Measurements from ENCODE around the gene MMP17. TPM values are rescaled to one million over a fixed set of nuclear protein-coding genes. Genes with fewer than 3 reads are reported as not detected.
"Not testable (repeated sequence)": the region's sequence is repeated elsewhere in the genome, so short reads cannot be mapped to it uniquely, and the experiment has no call there.

MMP17 gene
- total and polyA plus RNA-seq, 12 donors: 0.28 to 3.7 (median 1.0) TPM; not detected in 1

- ATAC-seq (peak in 2 of 8 donors; percentile 33 to 35), DNase-seq (no peak)
- no peak for TF ChIP-seq CTCF (IDR thresholded peaks at IDR 0.05)
- H3K27me3 ChIP-seq: no peaks in the 10 kb centered on the region
- peak overlapping the region in 1 of 10 donors; percentile 26 for H3K27ac ChIP-seq
- no peaks in the 10 kb centered on the region for H3K36me3 ChIP-seq
- H3K4me3 ChIP-seq: no peak overlapping the region
- peaks cover 0 to 14% (median 0%) of the 10 kb centered on the region in 9 donors for H3K4me1 ChIP-seq
- WGBS, 2 donors: 67 to 71% methylated on average over 21 of the region's 21 CpGs
- intact Hi-C loops (cut with DNase I): no loop called here
- peaks cover 0 to 4% (median 0%) of the 10 kb centered on the region in 11 donors for H3K9me3 ChIP-seq
These were observed 44.2 kb downstream of the MMP17 start for GRCh38 chr12:131872154-131873051.

- WGBS, 2 donors: 96 to 98% methylated on average over 20 to 21 of the region's 21 CpGs
- Histone ChIP-seq H3K4me3 (no peak overlapping the region), H3K27ac (no peak overlapping the region), H3K4me1 (peaks cover 0 to 18% (median 0%) of the 10 kb centered on the region in 9 donors), H3K27me3 (no peaks in the 10 kb centered on the region), H3K9me3 (peaks cover 0 to 4% (median 0%) of the 10 kb centered on the region in 11 donors), H3K36me3 (no peaks in the 10 kb centered on the region)
- DNase-seq: no peak
- ATAC-seq: no peak
- intact Hi-C loops (cut with DNase I): no loop called here
- no peak for TF ChIP-seq CTCF (IDR thresholded peaks at IDR 0.05)
These were observed 45.1 kb downstream of the MMP17 start for GRCh38 chr12:131873293-131873692.

- H3K27ac ChIP-seq; H3K36me3 ChIP-seq; DNase-seq; H3K9me3 ChIP-seq; H3K4me3 ChIP-seq; H3K27me3 ChIP-seq; ATAC-seq; intact Hi-C loops (cut with DNase I): not testable (repeated sequence)
- peaks cover 0 to 33% (median 0%) of the 10 kb centered on the region in 9 donors for H3K4me1 ChIP-seq
- 85 to 88% methylated on average over 6 of the region's 6 CpGs for WGBS, 2 donors
These were observed 46.8 kb downstream of the MMP17 start for GRCh38 chr12:131874972-131875371.

- H3K27me3 ChIP-seq; H3K27ac ChIP-seq; ATAC-seq; intact Hi-C loops (cut with DNase I); H3K9me3 ChIP-seq; H3K4me3 ChIP-seq; DNase-seq; H3K36me3 ChIP-seq: not testable (repeated sequence)
- WGBS, 2 donors: 75 to 81% methylated on average over 10 of the region's 10 CpGs
- H3K4me1 ChIP-seq: peaks cover 0 to 29% (median 0%) of the 10 kb centered on the region in 9 donors
These were observed 49.0 kb downstream of the MMP17 start for GRCh38 chr12:131877216-131877615.

- peaks cover 0 to 34% (median 0%) of the 10 kb centered on the region in 9 donors for H3K4me1 ChIP-seq
- H3K27ac ChIP-seq; H3K9me3 ChIP-seq; DNase-seq; H3K36me3 ChIP-seq; intact Hi-C loops (cut with DNase I); H3K27me3 ChIP-seq; ATAC-seq; H3K4me3 ChIP-seq: not testable (repeated sequence)
- 49 to 66% methylated on average over 3 of the region's 3 CpGs for WGBS, 2 donors
These were observed 50.2 kb downstream of the MMP17 start for GRCh38 chr12:131878436-131878835.

Data from heart right ventricle (tissue), 16 donors.